Astrocyte (in vitro differentiated cells and primary cell): ENCODE measurements around the gene SND1. TPM values are rescaled to one million over a fixed set of nuclear protein-coding genes. Genes with fewer than 3 reads are reported as not detected.

Experiments
- DNase-seq: peaks from one replicate; pipeline ENCODE4 v3.0.0-alpha.2; 2010; ENCODE audit warnings: low read depth
- FAIRE-seq: peaks from 2 replicates; lab custom pipeline; 2011; peaks lifted over from hg19 to GRCh38; lab: Jason Lieb, UNC
- H2AFZ ChIP-seq: 2 replicates; pipeline ENCODE4 v1.6.0; 2012; ENCODE audit warnings: low read depth, low read length, inconsistent platforms
- H3K27ac ChIP-seq: 2 replicates; pipeline ENCODE4 v1.5.1; 2011; ENCODE audit warnings: low read depth, low read length, inconsistent platforms
- H3K27me3 ChIP-seq: 2 replicates; pipeline ENCODE4 v1.6.0; 2011; ENCODE audit warnings: low read length, inconsistent platforms; ENCODE audit not compliant: insufficient read depth
- H3K36me3 ChIP-seq: 2 replicates; pipeline ENCODE4 v1.5.1; 2011; ENCODE audit warnings: low read length, inconsistent platforms; ENCODE audit not compliant: insufficient read depth
- H3K4me1 ChIP-seq: 2 replicates; pipeline ENCODE4 v1.5.1; 2011; ENCODE audit warnings: low read length, inconsistent platforms; ENCODE audit not compliant: insufficient read depth
- H3K4me2 ChIP-seq: 2 replicates; pipeline ENCODE4 v1.6.0; 2012; ENCODE audit warnings: low read length, inconsistent platforms
- H3K4me3 ChIP-seq: 2 replicates; pipeline ENCODE4 v1.5.1; 2011; ENCODE audit warnings: low read depth, mild to moderate bottlenecking, low read length, inconsistent platforms; ENCODE audit not compliant: insufficient read depth
- H3K79me2 ChIP-seq: 2 replicates; pipeline ENCODE4 v1.6.0; 2012; ENCODE audit warnings: mild to moderate bottlenecking, low read length, inconsistent platforms; ENCODE audit not compliant: insufficient read depth
- H3K9ac ChIP-seq: 2 replicates; pipeline ENCODE4 v1.6.0; 2012; ENCODE audit warnings: mild to moderate bottlenecking, low read length, inconsistent platforms
- H3K9me3 ChIP-seq: 2 replicates; pipeline ENCODE4 v1.5.1; 2012; ENCODE audit warnings: low read depth, mild to moderate bottlenecking, low read length, inconsistent platforms; ENCODE audit not compliant: insufficient read depth
- H4K20me1 ChIP-seq: 2 replicates; pipeline ENCODE4 v1.6.0; 2012; ENCODE audit warnings: low read length, inconsistent platforms; ENCODE audit not compliant: insufficient read depth
- H3K27ac Mint-ChIP-seq: one replicate; pipeline ENCODE4 v1.8.0; 2021; ENCODE audit warnings: mild to moderate bottlenecking, mixed read lengths; ENCODE audit not compliant: unreplicated experiment
- H3K27me3 Mint-ChIP-seq: one replicate; pipeline ENCODE4 v1.8.0; 2021; ENCODE audit warnings: low read depth, mixed read lengths; ENCODE audit not compliant: unreplicated experiment
- H3K36me3 Mint-ChIP-seq: one replicate; pipeline ENCODE4 v1.8.0; 2021; ENCODE audit warnings: low read depth, mixed read lengths; ENCODE audit not compliant: unreplicated experiment
- H3K4me1 Mint-ChIP-seq: one replicate; pipeline ENCODE4 v1.8.0; 2021; ENCODE audit warnings: low read depth, mixed read lengths; ENCODE audit not compliant: unreplicated experiment
- H3K4me3 Mint-ChIP-seq: one replicate; pipeline ENCODE4 v1.8.0; 2021; ENCODE audit warnings: mild to moderate bottlenecking, moderate library complexity, mixed read lengths; ENCODE audit not compliant: unreplicated experiment
- H3K9me3 Mint-ChIP-seq: one replicate; pipeline ENCODE4 v1.8.0; 2021; ENCODE audit warnings: mild to moderate bottlenecking, mixed read lengths; ENCODE audit not compliant: unreplicated experiment
- CTCF ChIP-seq: IDR thresholded peaks from 2 replicates; pipeline ENCODE4 v1.5.1; 2011; ENCODE audit warnings: low read depth, mild to moderate bottlenecking, inconsistent platforms, low read length, moderate library complexity; ENCODE audit not compliant: insufficient read depth
- EZH2 ChIP-seq: IDR thresholded peaks from 2 replicates; pipeline ENCODE4 v1.6.1; 2012; ENCODE audit warnings: mild to moderate bottlenecking, low read length, inconsistent platforms; ENCODE audit not compliant: insufficient read depth
- total RNA-seq: library from RNA; stranded (reverse); gene quantifications from 2 replicates; pipeline ENCODE4 v1.2.1, GENCODE V29; 2021

SND1 gene
- total RNA-seq, 1 donor from 2014 or later, result 267 TPM

- peaks cover 4% of the 10 kb centered on the region for H3K36me3 Mint-ChIP-seq
- TF ChIP-seq CTCF, result no peak
- no peak for TF ChIP-seq EZH2
- Histone ChIP-seq H4K20me1 (no peaks in the 10 kb centered on the region), H3K4me2 (no peak overlapping the region), H3K4me1 (peaks cover 12% of the 10 kb centered on the region), H3K9me3 (no peaks in the 10 kb centered on the region), H3K9ac (no peak overlapping the region), H2AFZ (no peak overlapping the region), H3K27me3 (peaks cover 4% of the 10 kb centered on the region), H3K36me3 (no peaks in the 10 kb centered on the region), H3K79me2 (no peaks in the 10 kb centered on the region), H3K27ac (no peak overlapping the region), H3K4me3 (no peak overlapping the region)
- no peak overlapping the region for H3K27ac Mint-ChIP-seq
- DNase-seq, result no peak
- peaks cover 25% of the 10 kb centered on the region for H3K27me3 Mint-ChIP-seq
- peaks cover 16% of the 10 kb centered on the region for H3K4me1 Mint-ChIP-seq
- FAIRE-seq, result no peak
- no peak overlapping the region for H3K4me3 Mint-ChIP-seq
- peaks cover 4% of the 10 kb centered on the region for H3K9me3 Mint-ChIP-seq
Observed at GRCh38 chr7:128117691-128118090, 465.7 kb downstream of the SND1 start.

GRCh38 chr7:128119036-128119435, 467.0 kb downstream of the SND1 start:
- no peak for DNase-seq
- Mint-ChIP-seq H3K9me3 (peaks cover 4% of the 10 kb centered on the region), H3K36me3 (peaks cover 4% of the 10 kb centered on the region), H3K27me3 (peaks cover 30% of the 10 kb centered on the region), H3K27ac (no peak overlapping the region), H3K4me3 (no peak overlapping the region), H3K4me1 (peaks cover 13% of the 10 kb centered on the region)
- peaks cover 12% of the 10 kb centered on the region for H3K4me1 ChIP-seq
- no peak for FAIRE-seq
- no peak overlapping the region for H3K9ac ChIP-seq
- H3K79me2 ChIP-seq, result no peaks in the 10 kb centered on the region
- no peaks in the 10 kb centered on the region for H3K36me3 ChIP-seq
- no peak overlapping the region for H3K4me3 ChIP-seq
- H2AFZ ChIP-seq, result no peak overlapping the region
- H3K27me3 ChIP-seq, result peaks cover 5% of the 10 kb centered on the region
- H4K20me1 ChIP-seq, result no peaks in the 10 kb centered on the region
- H3K27ac ChIP-seq, result no peak overlapping the region
- TF ChIP-seq EZH2, result no peak
- no peak for TF ChIP-seq CTCF
- H3K4me2 ChIP-seq, result no peak overlapping the region
- no peaks in the 10 kb centered on the region for H3K9me3 ChIP-seq

GRCh38 chr7:128120116-128120515, 468.1 kb downstream of the SND1 start:
- H4K20me1 ChIP-seq, result no peaks in the 10 kb centered on the region
- no peak overlapping the region for H3K4me2 ChIP-seq
- FAIRE-seq (no peak), DNase-seq (no peak)
- H3K36me3 Mint-ChIP-seq, result peaks cover 4% of the 10 kb centered on the region
- no peaks in the 10 kb centered on the region for H3K9me3 ChIP-seq
- no peak overlapping the region for H3K4me3 Mint-ChIP-seq
- H3K4me1 Mint-ChIP-seq, result peaks cover 9% of the 10 kb centered on the region
- peaks cover 2% of the 10 kb centered on the region for H3K9me3 Mint-ChIP-seq
- H3K9ac ChIP-seq, result no peak overlapping the region
- H3K4me3 ChIP-seq, result no peak overlapping the region
- TF ChIP-seq CTCF, result no peak
- no peak for TF ChIP-seq EZH2
- no peak overlapping the region for H3K27ac ChIP-seq
- H3K4me1 ChIP-seq, result peaks cover 9% of the 10 kb centered on the region
- peaks cover 9% of the 10 kb centered on the region for H3K27me3 ChIP-seq
- H3K27me3 Mint-ChIP-seq, result peaks cover 30% of the 10 kb centered on the region
- H3K79me2 ChIP-seq, result no peaks in the 10 kb centered on the region
- H3K36me3 ChIP-seq, result no peaks in the 10 kb centered on the region
- H2AFZ ChIP-seq, result no peak overlapping the region
- no peak overlapping the region for H3K27ac Mint-ChIP-seq
